Karpas-422 (cell line): Measurements from ENCODE around the gene WBP1. TPM values are rescaled to one million over a fixed set of nuclear protein-coding genes. Genes with fewer than 3 reads are reported as not detected.

ENCODE experiments used
- DNase-seq: peaks from one replicate; pipeline ENCODE4 v3.0.0-alpha.2; 2015
- H2AFZ ChIP-seq: fragments of 200-600 bp; sonication (generic); 2 replicates; pipeline ENCODE4 v1.6.1; 2014; ENCODE audit warnings: antibody characterized with exemption, low read length, mixed read lengths
- H3K27ac ChIP-seq: fragments of 200-600 bp; sonication (generic); 2 replicates; pipeline ENCODE4 v1.5.1; 2014; ENCODE audit warnings: mild to moderate bottlenecking, low read length, moderate library complexity
- H3K27me3 ChIP-seq: fragments of 200-600 bp; sonication (generic); 2 replicates; pipeline ENCODE4 v1.6.1; 2014; ENCODE audit warnings: low read length, mixed read lengths
- H3K36me3 ChIP-seq: fragments of 200-600 bp; sonication (generic); 2 replicates; pipeline ENCODE4 v1.6.1; 2014; ENCODE audit warnings: low read length, mixed read lengths; ENCODE audit not compliant: insufficient read depth
- H3K4me1 ChIP-seq: fragments of 200-600 bp; sonication (generic); 2 replicates; pipeline ENCODE4 v1.6.1; 2014; ENCODE audit warnings: mild to moderate bottlenecking, low read length, mixed read lengths
- H3K4me2 ChIP-seq: fragments of 200-600 bp; sonication (generic); 2 replicates; pipeline ENCODE4 v1.6.1; 2014; ENCODE audit warnings: low read length, low read depth, mild to moderate bottlenecking; ENCODE audit not compliant: poor library complexity, severe bottlenecking
- H3K4me3 ChIP-seq: fragments of 200-600 bp; sonication (generic); 2 replicates; pipeline ENCODE4 v1.5.1; 2014; ENCODE audit warnings: mild to moderate bottlenecking, antibody characterized with exemption, low read length, mixed read lengths
- H3K79me2 ChIP-seq: fragments of 200-600 bp; sonication (generic); 2 replicates; pipeline ENCODE4 v1.6.1; 2014; ENCODE audit warnings: mild to moderate bottlenecking, low read length, mixed read lengths
- H3K9ac ChIP-seq: fragments of 200-600 bp; sonication (generic); 2 replicates; pipeline ENCODE4 v1.6.0; 2014; ENCODE audit warnings: low read length
- H3K9me2 ChIP-seq: fragments of 200-600 bp; sonication (generic), shearing (Covaris generic); replicated peaks from 2 replicates; pipeline ENCODE4 v1.6.0; 2014; ENCODE audit warnings: mild to moderate bottlenecking, low read length, moderate library complexity; ENCODE audit not compliant: insufficient read depth
- H3K9me3 ChIP-seq: fragments of 300-700, 200-600 bp; sonication (generic); 2 replicates; pipeline ENCODE4 v1.6.1; 2014; ENCODE audit warnings: low read length, mixed read lengths
- H4K20me1 ChIP-seq: fragments of 200-600 bp; sonication (generic); 2 replicates; pipeline ENCODE4 v1.6.1; 2014; ENCODE audit warnings: mild to moderate bottlenecking, antibody characterized with exemption, low read length, low read depth; ENCODE audit not compliant: insufficient read depth
- total RNA-seq: library from RNA; depleted of rRNA; stranded (reverse); fragments of >200 nt; shearing (Covaris generic); gene quantifications from 2 replicates; pipeline ENCODE4 v1.2.3, GENCODE V29; 2014; ENCODE audit warnings: low replicate concordance; rRNA removed

WBP1 gene
- total RNA-seq, result 124 and 149 TPM in 2 replicates

- Histone ChIP-seq H3K4me3 (peak within 1 kb of the TSS; percentile 89), H3K9me3 (no peaks in the 10 kb centered on the region), H3K9ac (peak within 1 kb of the TSS; percentile 94), H3K4me2 (peak within 1 kb of the TSS; percentile 94), H3K36me3 (peaks cover 12% of the 10 kb centered on the region), H2AFZ (peak within 1 kb of the TSS; percentile 72; the same call in 1 of the 2 replicates), H3K27ac (peak within 1 kb of the TSS; percentile 91), H4K20me1 (0 out of 2 replicates have a peak, but pooled peaks cover 4% of the 10 kb centered on the region), H3K27me3 (no peaks in the 10 kb centered on the region), H3K4me1 (peaks cover 41% of the 10 kb centered on the region), H3K79me2 (peaks cover 32% of the 10 kb centered on the region), H3K9me2 (no peaks in the 10 kb centered on the region)
- peak; percentile 100 for DNase-seq
Measured at GRCh38 chr2:74458132-74458937, at the start of gene WBP1. Gene WBP1, plus strand, starts transcription at chr2:74458438. Its CDS starts 165 bp downstream, at chr2:74458603.

GRCh38 chr2:74413001-74413698 lies 45.1 kb upstream of the WBP1 start:
- Histone ChIP-seq H3K9ac (no peak overlapping the region), H3K27ac (no peak overlapping the region)

GRCh38 chr2:74414441-74414840 lies 43.8 kb upstream of the WBP1 start:
- Histone ChIP-seq H3K27me3 (no peaks in the 10 kb centered on the region), H3K27ac (no peak overlapping the region), H4K20me1 (no peaks in the 10 kb centered on the region), H3K9ac (no peak overlapping the region), H3K9me2 (no peaks in the 10 kb centered on the region), H2AFZ (no peak overlapping the region), H3K4me2 (no peak overlapping the region), H3K36me3 (no peaks in the 10 kb centered on the region), H3K79me2 (no peaks in the 10 kb centered on the region), H3K4me1 (peaks cover 10% of the 10 kb centered on the region), H3K4me3 (no peak overlapping the region), H3K9me3 (no peaks in the 10 kb centered on the region)
- DNase-seq, result no peak

More at GRCh38 chr2:74413001-74413698, 45.1 kb upstream of the WBP1 start:
- Histone ChIP-seq H2AFZ (no peak overlapping the region), H3K79me2 (no peaks in the 10 kb centered on the region), H4K20me1 (no peaks in the 10 kb centered on the region), H3K4me2 (no peak overlapping the region), H3K9me3 (no peaks in the 10 kb centered on the region), H3K4me1 (peaks cover 5% of the 10 kb centered on the region), H3K9me2 (no peaks in the 10 kb centered on the region), H3K36me3 (no peaks in the 10 kb centered on the region), H3K4me3 (no peak overlapping the region), H3K27me3 (peaks cover 2% of the 10 kb centered on the region; the same call in 1 of the 2 replicates)
- DNase-seq, result no peak

- Histone ChIP-seq H3K79me2 (no peaks in the 10 kb centered on the region), H3K9me3 (no peaks in the 10 kb centered on the region), H2AFZ (no peak overlapping the region), H3K4me2 (no peak overlapping the region), H4K20me1 (no peaks in the 10 kb centered on the region), H3K9me2 (no peaks in the 10 kb centered on the region), H3K4me1 (peaks cover 16% of the 10 kb centered on the region), H3K4me3 (no peak overlapping the region), H3K27ac (no peak overlapping the region), H3K27me3 (no peaks in the 10 kb centered on the region), H3K36me3 (no peaks in the 10 kb centered on the region), H3K9ac (no peak overlapping the region)
- DNase-seq, result no peak
Measured at GRCh38 chr2:74414881-74415761, 43.1 kb upstream of the WBP1 start.

GRCh38 chr2:74415762-74416395 lies 42.4 kb upstream of the WBP1 start:
- Histone ChIP-seq H3K9me2 (no peaks in the 10 kb centered on the region), H3K9me3 (no peaks in the 10 kb centered on the region), H2AFZ (no peak overlapping the region), H3K4me1 (peaks cover 24% of the 10 kb centered on the region), H3K36me3 (no peaks in the 10 kb centered on the region), H4K20me1 (no peaks in the 10 kb centered on the region), H3K27me3 (no peaks in the 10 kb centered on the region), H3K9ac (no peak overlapping the region), H3K27ac (no peak overlapping the region), H3K79me2 (no peaks in the 10 kb centered on the region), H3K4me3 (no peak overlapping the region), H3K4me2 (no peak overlapping the region)
- no peak for DNase-seq

- H3K36me3 ChIP-seq, result no peaks in the 10 kb centered on the region
- H3K9me2 ChIP-seq, result no peaks in the 10 kb centered on the region
- peaks cover under 1% of the 10 kb centered on the region; the same call in 1 of the 2 replicates for H3K79me2 ChIP-seq
- peaks cover 29% of the 10 kb centered on the region for H3K4me1 ChIP-seq
- no peaks in the 10 kb centered on the region for H4K20me1 ChIP-seq
- no peak overlapping the region for H2AFZ ChIP-seq
- no peak overlapping the region for H3K4me3 ChIP-seq
- H3K27ac ChIP-seq, result no peak overlapping the region
- no peak overlapping the region for H3K9ac ChIP-seq
- no peak overlapping the region for H3K4me2 ChIP-seq
- H3K27me3 ChIP-seq, result no peaks in the 10 kb centered on the region
- no peak for DNase-seq
- no peaks in the 10 kb centered on the region for H3K9me3 ChIP-seq
Measured at GRCh38 chr2:74416778-74417177, 41.5 kb upstream of the WBP1 start.

- H3K9ac ChIP-seq, result no peak overlapping the region
- H3K27me3 ChIP-seq, result no peaks in the 10 kb centered on the region
- H3K36me3 ChIP-seq, result no peaks in the 10 kb centered on the region
- H2AFZ ChIP-seq, result no peak overlapping the region
- H3K4me3 ChIP-seq, result no peak overlapping the region
- H3K4me2 ChIP-seq, result no peak overlapping the region
- no peak for DNase-seq
- peaks cover 5% of the 10 kb centered on the region for H3K79me2 ChIP-seq
- H3K9me2 ChIP-seq, result no peaks in the 10 kb centered on the region
- H4K20me1 ChIP-seq, result no peaks in the 10 kb centered on the region
- peaks cover 30% of the 10 kb centered on the region for H3K4me1 ChIP-seq
- no peaks in the 10 kb centered on the region for H3K9me3 ChIP-seq
- no peak overlapping the region for H3K27ac ChIP-seq
Measured at GRCh38 chr2:74417197-74417596, 41.0 kb upstream of the WBP1 start.
